WTC11 (cell line): ENCODE data around the gene LDLRAD3.

ENCODE experiments used
- CREM ChIP-seq: sonication (generic); formaldehyde crosslinking; IDR thresholded peaks from 2 replicates; pipeline ENCODE4 v1.8.1; 2022; ENCODE audit warnings: mild to moderate bottlenecking, missing genetic modification reagents, moderate library complexity
- CTCF ChIP-seq: fragments of 200-600 bp; IDR thresholded peaks from 2 replicates; pipeline ENCODE4 v1.8.0; 2022; ENCODE audit warnings: antibody characterized with exemption
- ELF4 ChIP-seq: sonication (generic); formaldehyde crosslinking; IDR thresholded peaks from 2 replicates; pipeline ENCODE4 v1.8.1; 2022; ENCODE audit warnings: low read depth, mild to moderate bottlenecking, moderate library complexity, missing genetic modification reagents
- MAX ChIP-seq: sonication (generic); formaldehyde crosslinking; IDR thresholded peaks from 2 replicates; pipeline ENCODE4 v1.8.0; 2022; ENCODE audit warnings: mild to moderate bottlenecking, missing genetic modification reagents
- MYBL2 ChIP-seq: sonication (generic); formaldehyde crosslinking; IDR thresholded peaks from 2 replicates; pipeline ENCODE4 v1.8.1; 2023; ENCODE audit warnings: mild to moderate bottlenecking, moderate library complexity, missing genetic modification reagents
- NR3C1 ChIP-seq: sonication (generic); formaldehyde crosslinking; conservative IDR thresholded peaks from 2 replicates; pipeline ENCODE4 v1.8.1; 2023; ENCODE audit warnings: low read depth, mild to moderate bottlenecking, missing genetic modification reagents
- SP1 ChIP-seq: sonication (generic); formaldehyde crosslinking; conservative IDR thresholded peaks from 2 replicates; pipeline ENCODE4 v1.8.1; 2022; ENCODE audit warnings: missing genetic modification reagents
- TF ChIP-seq, protein P1 (sequence below): fragments of 250-450 bp; sonication (Bioruptor Pico); conservative IDR thresholded peaks from 2 replicates; pipeline ENCODE4 v1.9.0; 2021; ENCODE audit warnings: mild to moderate bottlenecking

- no peak for TF ChIP-seq CTCF
- no peak for TF ChIP-seq SP1 (CRISPR knock-in tag)
- TF ChIP-seq MAX: no peak
- TF ChIP-seq CREM (CRISPR knock-in tag): no peak
- no peak for TF ChIP-seq ELF4 (CRISPR knock-in tag)
- TF ChIP-seq, protein P1, sequence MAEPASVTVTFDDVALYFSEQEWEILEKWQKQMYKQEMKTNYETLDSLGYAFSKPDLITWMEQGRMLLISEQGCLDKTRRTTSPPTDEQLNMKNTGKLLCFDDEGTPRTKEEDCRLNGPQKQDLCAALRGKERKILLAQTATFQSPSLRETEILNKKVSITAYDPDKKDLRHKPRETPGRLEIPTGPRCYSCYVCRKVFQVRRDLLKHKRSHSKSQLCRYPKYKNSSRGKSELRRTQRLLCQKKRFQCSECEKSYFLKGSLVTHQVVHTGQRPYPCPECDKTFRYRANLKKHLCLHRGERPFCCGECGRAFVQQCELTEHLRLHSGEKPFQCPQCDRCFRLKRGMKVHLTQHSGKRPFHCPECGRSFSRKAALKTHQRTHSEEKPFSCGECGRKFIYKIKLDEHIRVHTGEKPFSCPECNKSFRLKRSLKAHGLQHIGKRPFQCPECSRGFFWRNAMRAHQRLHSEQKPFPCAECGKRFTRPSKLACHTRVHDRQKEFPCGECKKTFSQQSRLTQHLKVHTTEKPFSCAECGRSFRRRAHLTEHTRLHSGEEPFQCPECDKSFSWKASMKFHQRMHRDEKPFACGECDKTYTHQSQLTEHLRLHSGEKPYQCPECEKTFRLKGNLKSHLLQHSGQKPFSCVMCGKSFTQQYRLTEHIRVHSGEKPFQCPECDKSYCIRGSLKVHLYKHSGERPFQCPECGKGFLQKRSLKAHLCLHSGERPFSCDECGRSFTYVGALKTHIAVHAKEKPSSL (CRISPR knock-in tag): no peak
- no peak for TF ChIP-seq NR3C1 (CRISPR knock-in tag)
- TF ChIP-seq MYBL2 (CRISPR knock-in tag): no peak
These were observed 272.3 kb downstream of the LDLRAD3 start for GRCh38 chr11:36216061-36216615.
